RCC 7860 (cell line): ENCODE data around the gene PF4V1.

ENCODE experiments used
- DNase-seq: peaks from one replicate; pipeline ENCODE4 v3.0.0-alpha.2; 2015; ENCODE audit warnings: low spot score
- FAIRE-seq: peaks from 2 replicates; lab custom pipeline; 2012; peaks lifted over from hg19 to GRCh38; lab: Jason Lieb, UNC

Gene PF4V1

GRCh38 chr4:73902038-73902637 lies 49.0 kb downstream of the PF4V1 start:
- peak; percentile 86 for FAIRE-seq
- DNase-seq = peak; percentile 54

- FAIRE-seq = no peak
- DNase-seq = no peak
Measured at GRCh38 chr4:73902817-73903547, 49.9 kb downstream of the PF4V1 start.
